IPS-NIHi7 (cell line): ENCODE results near the gene JADE1.

Source experiments
- DNase-seq: peaks from one replicate; pipeline ENCODE4 v3.0.0; 2012; ENCODE audit warnings: mixed read lengths; ENCODE audit errors: extremely low spot score

Gene JADE1

GRCh38 chr4:128871948-128872347, 62.4 kb downstream of the JADE1 start:
- no peak for DNase-seq

- no peak for DNase-seq
Observed at GRCh38 chr4:128876200-128876599, 66.7 kb downstream of the JADE1 start.

- no peak for DNase-seq
Observed at GRCh38 chr4:128877934-128878333, 68.4 kb downstream of the JADE1 start.

GRCh38 chr4:128879283-128879682, 69.8 kb downstream of the JADE1 start:
- DNase-seq = no peak

GRCh38 chr4:128879971-128880370, 70.5 kb downstream of the JADE1 start:
- no peak for DNase-seq

- no peak for DNase-seq
Observed at GRCh38 chr4:128880662-128881061, 71.2 kb downstream of the JADE1 start.

GRCh38 chr4:128904821-128905220, 95.3 kb downstream of the JADE1 start:
- no peak for DNase-seq

- DNase-seq = no peak
Observed at GRCh38 chr4:128906581-128906980, 97.1 kb downstream of the JADE1 start.

GRCh38 chr4:128907981-128908380, 98.5 kb downstream of the JADE1 start:
- DNase-seq = no peak

GRCh38 chr4:128908735-128909134, 99.2 kb downstream of the JADE1 start:
- no peak for DNase-seq

- no peak for DNase-seq
Observed at GRCh38 chr4:128913228-128913627, 103.7 kb downstream of the JADE1 start.

- DNase-seq = no peak
Observed at GRCh38 chr4:128915544-128915943, 106.0 kb downstream of the JADE1 start.

GRCh38 chr4:128916832-128917231, 107.3 kb downstream of the JADE1 start:
- no peak for DNase-seq

- no peak for DNase-seq
Observed at GRCh38 chr4:128917781-128918180, 108.3 kb downstream of the JADE1 start.

- no peak for DNase-seq
Observed at GRCh38 chr4:128921954-128922353, 112.5 kb downstream of the JADE1 start.
